Effector CD8-positive, alpha-beta T cell (primary cell): ENCODE measurements around the gene FCHSD2.

Experiments
- DNase-seq: peaks from one replicate; lab custom pipeline; 2025; lab: John Stamatoyannopoulos, UW
- total RNA-seq, 4 experiments: gene quantifications; one replicate each; lab custom pipeline; 2026; lab: John Stamatoyannopoulos, UW

FCHSD2 gene
- 50.5 to 59.5 (median 54.6) reads per million in 4 experiments for total RNA-seq

DNA sequence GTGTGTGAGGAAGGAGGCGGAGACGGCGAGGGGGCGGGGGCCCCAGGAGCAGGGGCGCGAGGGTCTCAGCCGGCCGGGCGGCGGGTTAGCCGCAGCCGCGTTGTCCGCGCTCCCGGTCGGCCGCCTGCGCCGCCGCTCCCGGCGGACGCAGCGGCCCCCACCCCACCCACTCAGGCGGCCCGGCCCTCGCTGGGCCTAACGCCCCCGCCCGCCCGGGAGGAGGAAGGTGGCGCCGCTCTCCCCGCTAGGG lies at the start of gene FCHSD2:
Gene FCHSD2 (minus strand): TSS at position 191 of the 250 bp plus-strand sequence. CDS start 441 bp downstream, outside the sequence.
- DNase-seq, result no peak

DNA sequence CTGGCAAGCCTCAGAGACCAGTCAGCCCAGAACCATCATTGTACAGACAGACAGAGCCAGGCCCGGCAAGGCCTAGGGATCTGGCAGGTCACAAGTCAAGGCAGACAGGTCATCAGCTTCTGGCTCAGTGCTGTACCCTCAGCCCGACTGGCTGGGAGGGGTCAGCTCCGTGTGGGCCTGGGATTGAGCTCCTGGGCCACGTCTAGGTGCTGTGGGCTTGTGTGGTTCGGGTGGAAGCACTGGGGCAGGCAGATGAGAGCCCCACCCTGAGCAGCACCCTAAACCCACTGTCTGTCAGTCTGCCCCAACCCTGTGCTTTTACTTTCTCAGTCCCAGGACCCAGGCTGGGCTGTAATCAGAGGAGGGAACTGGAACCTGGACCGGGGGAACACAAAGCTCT lies 49.0 kb upstream of the FCHSD2 start:
- DNase-seq, result no peak

DNA sequence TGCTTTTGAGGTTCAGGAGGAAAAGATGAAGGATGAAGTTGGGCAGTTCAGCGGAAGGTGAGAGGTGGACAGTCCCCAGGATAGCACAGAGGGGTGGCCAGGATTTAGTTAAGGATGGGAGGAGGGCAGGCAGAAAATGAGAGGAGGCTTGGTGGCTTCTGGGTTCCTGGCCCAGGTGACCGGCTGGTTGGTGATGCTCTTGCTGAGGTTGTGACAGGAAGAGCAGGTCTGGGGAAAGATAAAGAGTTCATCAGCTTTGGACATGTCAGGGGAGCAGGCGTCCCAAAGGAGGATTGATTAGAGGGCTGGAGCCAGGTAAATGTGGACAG lies 48.4 kb upstream of the FCHSD2 start:
- no peak for DNase-seq

DNA sequence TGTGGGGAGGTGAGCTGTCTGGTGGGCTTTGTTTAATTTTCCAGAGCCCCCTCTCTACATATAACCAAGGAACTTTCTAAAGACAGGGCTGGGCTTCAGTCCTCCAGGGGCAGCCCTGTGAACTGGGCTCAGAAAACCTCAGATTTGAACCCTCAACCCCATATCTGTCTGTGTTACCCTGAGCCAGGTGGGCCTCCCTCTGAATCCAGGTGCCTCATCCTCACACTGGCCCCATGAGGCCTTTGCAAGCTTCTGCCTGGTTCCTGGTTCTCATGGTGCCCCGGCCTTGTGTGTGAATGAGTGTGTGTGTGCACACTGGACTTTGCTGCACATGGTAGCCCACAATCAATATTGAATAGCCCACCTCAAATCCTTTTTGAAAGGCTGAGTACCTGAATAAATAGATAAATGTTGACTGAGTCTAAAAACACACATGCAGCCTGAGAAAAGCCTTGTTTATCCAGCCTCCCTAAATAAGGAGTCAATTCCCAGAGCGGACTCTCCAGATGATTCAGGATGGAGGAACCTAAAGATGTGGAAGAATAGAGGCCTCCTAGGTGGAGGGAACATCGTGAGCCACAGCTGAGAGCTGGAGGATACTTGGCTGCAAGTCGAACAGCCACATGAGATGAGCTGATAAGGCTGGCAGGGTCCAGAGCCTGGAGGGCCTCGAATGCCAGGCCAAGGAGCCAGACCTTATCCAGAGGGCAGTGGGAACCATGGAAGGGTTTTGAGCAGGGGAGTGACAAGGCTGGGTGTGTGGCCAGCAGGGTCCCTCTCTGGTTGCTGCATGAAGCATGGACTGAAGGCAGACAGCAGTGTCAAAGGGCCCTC lies 47.8 kb upstream of the FCHSD2 start:
- DNase-seq, result no peak

DNA sequence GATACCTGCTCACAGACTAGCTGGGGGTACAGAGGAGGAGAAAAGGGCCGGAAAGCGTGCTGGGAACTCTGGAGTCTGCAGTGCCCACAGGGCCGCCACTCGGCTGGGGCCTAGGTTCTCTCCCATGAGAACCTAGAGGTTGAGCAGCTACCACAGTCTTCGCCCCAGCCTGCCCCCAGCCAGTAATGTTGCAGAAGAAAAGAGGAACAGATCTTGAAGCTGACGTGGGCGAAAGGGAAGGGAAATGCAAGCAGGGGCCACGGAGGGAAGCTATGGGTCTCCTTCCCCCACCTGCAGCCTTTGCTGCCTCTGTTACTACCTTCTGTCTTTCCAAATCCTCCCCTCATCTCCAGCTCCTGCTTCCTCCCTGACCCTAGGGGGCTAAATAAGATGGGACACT lies 47.2 kb upstream of the FCHSD2 start:
- DNase-seq, result no peak

DNA sequence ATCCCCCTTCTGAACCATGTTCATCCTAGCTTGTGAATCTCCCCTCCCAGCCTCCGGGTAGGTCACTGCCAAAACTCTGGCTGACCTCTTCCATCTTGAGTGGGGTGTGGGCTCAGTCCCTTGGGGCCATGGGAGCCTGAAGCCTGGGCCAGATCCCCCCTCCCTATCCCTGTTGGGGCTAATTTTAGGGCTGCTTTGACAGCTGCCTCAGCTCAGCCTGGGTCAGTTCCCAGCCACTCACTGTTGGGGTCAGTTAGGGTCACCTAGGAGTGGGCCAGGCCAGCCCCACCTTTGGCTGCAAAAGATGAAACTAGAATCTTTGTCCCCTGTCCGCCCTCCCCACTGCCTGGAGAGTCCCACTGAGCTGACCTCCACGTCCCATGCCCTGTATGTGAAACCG lies 46.2 kb upstream of the FCHSD2 start:
- DNase-seq, result no peak

DNA sequence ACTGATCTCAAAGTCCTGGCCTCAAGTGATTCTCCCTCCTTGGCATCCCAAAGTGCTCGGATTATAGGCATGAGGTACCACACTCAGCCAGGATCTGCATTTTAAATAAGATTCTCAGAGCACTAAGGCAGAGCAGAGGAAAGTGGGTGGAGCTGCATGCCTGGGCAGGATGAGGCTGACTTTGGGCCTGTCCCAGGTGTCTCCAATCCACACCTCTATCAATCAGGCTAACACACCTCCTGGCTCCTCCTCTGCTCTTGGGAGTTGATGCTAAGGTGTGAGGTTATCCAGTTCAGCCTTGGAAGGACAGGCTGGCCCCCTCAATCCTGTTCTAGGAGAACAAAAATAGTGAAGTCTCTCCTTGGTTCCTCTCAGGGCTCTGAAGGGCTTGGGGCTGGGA lies 45.7 kb upstream of the FCHSD2 start:
- no peak for DNase-seq

DNA sequence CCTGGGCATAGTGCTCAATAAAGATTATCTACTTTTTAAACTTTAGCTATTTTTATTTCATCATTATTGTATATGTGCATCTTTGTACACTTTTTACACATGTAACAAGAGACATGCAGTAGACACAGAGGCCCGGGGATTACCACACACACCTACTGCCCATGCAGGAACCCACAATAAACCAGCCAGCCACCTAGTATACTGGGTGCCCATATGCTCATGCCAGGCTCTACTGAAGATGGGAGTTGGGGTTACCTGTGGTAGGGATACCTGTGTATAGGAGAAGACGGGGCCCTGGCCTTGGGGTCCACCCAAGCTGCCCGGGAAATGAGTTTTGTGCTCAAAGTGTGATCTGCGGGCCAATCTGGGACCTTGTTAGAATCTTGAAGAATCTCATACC lies 44.8 kb upstream of the FCHSD2 start:
- no peak for DNase-seq

DNA sequence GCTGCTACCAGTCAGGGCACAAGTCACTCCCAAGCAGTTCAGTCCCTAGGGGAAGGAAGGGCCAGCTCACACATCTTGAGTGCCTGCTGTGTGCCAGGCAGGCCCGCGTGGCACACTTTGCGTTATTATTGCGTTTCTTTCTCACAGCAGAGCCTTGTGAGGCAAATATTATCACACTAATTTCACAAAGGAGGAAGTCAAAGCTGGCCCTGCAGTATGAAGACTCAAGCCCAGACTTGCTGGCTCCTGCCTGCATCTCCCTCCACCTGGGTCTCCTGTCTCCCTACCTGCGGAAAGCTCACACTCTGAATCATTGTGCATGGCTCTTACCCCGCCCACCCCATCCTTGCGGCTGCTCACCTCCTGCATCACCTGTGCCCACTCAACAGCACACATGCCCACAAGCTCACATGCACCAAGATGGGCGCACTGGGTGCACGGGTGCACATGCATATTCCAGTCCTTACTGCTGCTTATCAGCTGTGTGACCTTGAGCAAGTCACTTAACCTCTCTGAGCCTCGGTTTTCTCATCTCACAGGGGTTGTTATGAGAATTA lies 44.3 kb upstream of the FCHSD2 start:
- DNase-seq, result no peak

DNA sequence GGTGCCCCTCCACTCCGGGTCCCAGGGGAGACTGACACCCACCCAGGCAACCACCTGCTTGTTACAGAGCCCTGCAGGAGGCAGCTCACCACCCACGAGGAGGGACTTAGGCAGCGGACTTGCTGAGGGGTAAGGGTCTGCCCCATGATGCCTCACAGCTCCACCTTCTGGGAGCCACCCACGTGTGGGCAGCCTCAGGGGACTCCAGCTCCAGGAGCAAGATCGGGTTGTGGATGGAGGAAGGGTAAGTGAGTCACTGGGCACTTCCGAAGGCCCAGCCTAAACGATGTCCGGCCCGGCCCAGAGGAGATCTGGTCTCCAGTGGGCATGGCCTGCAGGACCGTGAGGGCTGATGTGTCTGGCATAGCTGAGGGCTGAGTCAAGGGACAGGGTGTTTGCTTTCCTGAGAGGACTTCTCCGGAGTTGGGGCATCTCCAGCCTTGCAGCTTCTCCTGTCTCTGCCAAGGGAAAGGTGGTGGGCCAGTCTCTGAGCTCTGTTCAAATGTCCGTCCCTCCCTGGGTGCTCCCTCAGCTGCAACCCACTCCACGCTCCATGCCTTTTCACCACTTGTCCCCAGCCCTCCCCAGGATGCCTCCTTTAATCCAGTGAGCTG lies 43.7 kb upstream of the FCHSD2 start:
- no peak for DNase-seq

DNA sequence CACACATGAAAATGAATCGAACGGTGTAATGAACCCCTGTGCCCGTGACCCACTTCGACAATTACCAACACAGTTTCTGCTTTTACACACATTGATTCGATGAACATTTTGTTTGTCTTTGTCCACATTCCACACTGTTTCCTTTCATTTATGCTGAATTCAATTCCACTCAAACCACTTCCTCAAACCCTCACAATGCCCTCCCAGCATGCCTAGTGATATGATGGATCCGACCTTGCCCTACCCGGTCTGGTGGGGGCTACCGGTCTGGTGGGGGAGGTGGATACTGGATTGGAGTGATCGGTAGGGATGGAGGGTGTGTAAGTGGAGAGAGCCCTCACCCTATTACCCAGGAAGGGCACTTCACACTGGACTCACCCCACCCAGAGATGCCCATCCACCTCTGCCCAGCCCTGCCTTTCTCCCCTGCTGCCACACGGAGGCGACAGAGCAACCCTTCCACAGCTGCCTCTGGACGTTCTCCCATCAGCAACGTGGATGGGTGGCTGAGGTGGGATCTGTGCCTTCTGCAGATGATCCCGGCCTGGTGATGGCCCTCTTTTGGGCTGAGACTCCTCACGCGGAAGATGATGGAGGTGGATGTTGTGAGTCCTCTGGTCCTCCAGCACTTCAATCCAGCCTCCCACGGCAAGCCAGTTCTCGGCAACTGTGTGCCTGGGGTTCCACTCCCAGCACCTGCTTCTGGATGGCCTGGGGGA lies 43.0 kb upstream of the FCHSD2 start:
- DNase-seq, result peak; percentile 6

DNA sequence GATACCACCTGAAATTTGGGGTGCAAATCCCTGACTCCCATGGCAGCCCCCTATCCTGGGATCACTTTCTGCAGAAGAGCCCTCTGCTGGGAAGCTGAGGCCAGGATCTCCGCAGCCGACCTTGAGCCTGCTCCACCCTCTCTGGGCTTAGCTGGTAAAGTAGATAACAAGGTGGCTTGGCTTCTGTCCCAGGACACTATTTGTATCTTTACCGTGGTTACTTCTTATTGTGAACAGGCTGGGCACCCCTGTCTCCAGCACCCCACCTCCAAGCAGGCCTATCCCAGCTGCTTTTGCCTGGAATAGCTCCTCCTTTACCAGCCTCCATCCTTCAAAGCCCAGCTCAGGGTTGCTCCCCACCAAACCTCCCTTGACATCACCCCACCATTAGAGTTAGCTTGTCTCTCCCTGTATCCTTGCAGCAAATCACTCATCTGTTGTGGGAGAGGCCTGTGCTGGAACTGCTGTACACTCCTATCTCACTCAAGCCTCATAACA lies 40.8 kb upstream of the FCHSD2 start:
- no peak for DNase-seq

DNA sequence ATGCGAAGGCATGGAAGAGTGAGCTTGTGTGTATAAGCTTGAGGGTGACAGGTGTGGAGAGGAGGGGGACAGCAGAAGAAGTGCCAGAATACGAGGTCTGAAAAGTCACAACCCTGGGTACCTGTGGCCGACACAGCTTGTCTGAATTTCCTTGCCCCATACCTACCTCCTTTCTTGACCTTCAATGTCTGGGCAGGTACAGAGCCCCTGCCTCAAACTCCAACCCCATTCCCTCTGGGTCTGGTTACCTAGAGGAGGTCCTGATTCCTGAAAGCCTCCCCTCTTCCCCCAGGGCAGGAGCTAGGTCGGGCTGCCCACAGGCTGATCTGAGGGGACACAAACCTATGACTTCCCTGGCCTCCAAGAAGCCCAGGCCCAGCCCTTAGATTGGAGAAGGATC lies 36.6 kb upstream of the FCHSD2 start:
- DNase-seq, result no peak

DNA sequence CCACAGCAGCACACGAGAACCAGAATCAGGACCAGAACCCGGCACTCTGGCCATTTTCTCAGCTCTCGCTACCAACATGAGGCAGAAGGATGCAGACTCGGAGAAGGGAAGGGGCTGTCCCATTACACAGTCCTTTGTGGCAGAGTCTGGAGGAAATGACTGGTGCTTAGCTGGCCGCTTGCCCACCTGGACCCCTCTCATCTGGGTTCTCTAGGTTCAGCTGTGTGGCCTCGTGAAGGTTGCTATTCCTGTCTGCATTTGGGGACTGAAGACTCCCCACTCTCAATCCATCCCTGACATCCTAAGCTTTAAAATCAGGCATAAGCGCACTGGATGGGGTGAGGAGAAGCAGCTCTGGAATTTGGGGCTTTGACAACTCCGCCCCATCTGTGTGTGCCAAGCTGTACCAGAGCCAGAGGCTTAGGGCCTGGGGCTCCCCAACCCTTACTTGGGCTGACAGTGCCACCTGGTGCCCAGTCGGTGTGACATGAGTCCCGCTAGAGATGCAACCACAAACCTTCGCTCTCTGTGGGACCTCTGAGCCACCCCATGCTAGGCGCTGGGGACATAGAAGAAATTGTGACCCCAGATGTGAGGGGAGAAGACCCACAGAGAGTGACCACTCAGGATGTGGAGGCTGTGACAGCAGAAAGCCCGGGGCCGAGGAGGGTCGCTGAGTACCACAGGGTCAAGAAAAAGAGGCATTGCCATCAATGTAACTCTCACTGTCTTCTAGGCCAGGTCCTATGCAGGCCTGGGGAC lies 35.8 kb upstream of the FCHSD2 start:
- DNase-seq, result peak; percentile 63

DNA sequence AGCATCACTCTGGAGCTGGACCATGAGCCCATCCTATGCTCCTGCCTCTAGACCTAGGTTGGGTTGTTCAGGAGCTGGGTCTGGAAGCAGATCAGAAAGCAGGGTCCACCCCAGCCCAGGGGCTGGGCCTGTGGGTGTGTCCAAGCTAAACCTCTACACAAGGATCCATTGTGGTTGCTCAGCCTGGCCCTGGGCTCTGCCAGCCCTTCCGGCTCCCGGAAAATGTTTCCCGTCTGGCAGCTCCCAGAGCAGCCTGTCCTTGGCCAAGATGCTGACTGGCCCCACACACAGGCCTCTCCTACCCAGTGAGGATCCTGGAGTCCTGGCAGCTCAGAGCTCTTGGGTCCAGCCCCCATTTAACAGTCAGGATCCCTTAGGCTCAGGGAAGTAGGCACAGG lies 35.3 kb upstream of the FCHSD2 start:
- no peak for DNase-seq

DNA sequence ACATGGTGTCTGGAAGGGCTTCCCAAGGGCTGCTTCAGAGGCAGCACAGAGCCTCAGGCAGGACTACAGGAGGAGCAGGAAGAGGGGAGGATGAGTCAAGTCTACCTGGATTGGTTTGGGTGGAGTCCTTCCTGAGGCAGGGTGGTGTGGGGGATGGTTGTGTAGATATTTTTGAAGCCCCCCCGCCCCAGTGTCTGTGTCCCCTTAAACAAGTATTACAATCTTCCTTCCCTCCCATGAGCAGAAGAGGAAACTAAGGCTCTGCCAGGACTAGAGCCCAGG lies 34.7 kb upstream of the FCHSD2 start:
- no peak for DNase-seq

DNA sequence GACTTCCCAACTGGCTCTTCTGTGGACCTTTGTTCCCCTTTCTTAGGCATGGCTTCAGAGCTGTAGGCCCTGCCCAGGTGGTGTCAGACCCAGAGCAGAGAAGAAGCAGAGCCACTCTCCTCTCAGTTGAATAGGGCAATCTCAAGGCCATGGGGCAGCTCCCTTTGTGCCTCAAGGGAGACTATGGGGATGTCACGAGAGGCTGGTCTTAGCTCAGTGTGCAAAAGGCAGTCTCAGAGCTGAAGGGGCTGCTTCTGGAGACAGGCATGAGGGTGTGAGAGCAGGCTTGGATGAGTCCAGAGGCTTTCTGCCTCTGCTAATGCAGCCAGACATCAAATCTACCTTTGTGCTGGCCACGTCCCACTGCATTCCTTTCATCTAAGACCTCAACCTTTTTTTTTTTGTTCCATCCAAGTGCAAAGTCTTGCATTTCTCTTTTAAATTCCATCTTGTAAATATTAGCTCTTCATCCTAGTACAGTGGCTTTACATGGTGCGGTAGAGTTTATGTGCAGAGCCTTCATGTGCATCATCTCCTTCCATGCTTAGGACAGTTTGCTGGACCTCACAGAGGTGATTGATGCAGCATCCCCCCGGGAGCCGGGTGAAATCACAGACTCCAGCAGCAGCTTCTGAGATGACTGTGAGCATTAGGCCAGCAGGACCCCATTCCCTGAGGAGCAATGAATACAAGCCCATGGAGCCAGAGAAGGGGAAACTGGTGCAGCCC lies 34.2 kb upstream of the FCHSD2 start:
- no peak for DNase-seq

DNA sequence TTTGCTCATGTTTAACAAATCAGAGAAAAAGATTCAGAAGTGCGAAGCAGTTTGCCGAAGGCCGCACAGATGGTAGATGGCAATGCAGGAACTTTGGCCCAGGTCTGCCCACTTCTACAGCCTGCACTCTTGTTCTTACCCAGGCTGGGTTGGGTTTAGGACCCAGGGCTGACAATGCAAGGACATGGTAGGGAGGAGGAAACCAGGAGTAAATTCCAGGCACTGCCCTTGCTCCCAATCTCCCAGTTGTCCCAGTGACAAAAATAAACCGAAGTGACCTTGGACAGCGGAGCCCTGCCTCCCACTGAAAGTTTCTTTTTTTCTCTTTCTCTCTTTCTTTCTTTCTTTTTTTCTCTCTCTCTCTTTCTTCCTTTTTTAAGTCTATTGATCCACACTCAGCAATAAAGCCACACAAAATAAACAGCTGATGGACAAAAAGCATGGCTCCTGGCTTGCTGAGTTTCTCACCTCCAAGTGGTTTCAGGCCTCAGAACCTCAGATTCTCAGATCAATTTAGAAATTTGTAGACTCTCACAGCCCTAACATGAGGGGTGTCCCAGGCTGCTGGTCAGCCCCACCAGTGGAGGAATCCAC lies 33.5 kb upstream of the FCHSD2 start:
- no peak for DNase-seq

DNA sequence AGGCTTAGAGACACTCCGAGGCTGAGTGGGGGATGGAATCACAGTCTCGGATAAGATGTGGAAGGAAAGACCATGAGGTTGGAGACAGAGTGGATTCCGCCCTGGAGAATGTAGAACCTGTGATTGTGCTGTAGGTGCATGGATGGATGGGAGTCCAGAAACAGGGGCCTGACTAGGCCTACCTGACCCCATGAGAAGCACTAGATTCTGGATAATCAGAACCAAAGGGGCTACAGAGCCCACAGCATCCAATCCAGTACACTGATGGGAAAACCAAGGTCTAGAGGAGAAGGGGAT lies 32.3 kb upstream of the FCHSD2 start:
- DNase-seq, result no peak

DNA sequence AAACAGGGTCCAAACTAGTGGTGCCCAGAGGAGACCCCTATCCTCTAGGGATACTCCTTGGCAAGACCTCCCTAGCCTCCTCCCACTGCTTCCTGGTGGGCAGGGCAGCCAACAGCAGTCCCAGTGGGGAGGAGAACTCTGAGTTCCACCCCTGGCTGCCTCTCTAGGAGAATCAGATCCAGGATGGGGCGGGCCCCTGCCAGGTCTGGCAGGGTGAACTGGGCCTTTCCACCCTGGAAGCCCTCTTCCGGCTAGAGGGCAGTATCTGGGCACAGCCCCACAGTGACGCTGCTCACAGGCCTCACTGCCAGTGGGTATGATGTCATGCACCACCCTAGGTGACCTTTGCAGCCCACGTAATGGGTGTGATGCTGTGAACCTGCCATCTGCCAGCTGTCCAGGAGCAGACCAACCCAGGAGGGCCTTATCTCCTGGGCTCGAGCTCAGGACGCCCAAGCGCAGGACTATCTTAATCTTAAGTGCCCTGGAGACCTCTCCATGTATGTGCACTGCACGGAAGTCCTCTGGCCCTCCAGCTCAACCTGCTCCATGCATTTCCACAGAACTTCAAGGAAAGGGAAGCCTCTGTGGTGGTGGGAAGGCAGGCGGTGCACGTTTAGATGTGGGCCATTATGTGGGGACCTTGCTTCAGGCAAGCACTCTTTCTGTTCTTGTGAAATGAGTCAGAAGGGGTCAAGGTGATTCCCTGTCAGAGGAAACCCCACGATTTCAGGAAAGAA lies 31.8 kb upstream of the FCHSD2 start:
- DNase-seq, result no peak
